WI38 (cell line): ENCODE measurements around the gene GPC1.

ENCODE experiments used
- H3K4me3 ChIP-seq: 2 replicates; pipeline ENCODE4 v1.5.1; 2011; ENCODE audit warnings: low read depth, mild to moderate bottlenecking, control low read depth, low read length
- TF ChIP-seq, protein P1 (sequence below): IDR thresholded peaks from 2 replicates; pipeline ENCODE4 v1.5.1; 2012; ENCODE audit warnings: low read depth, mild to moderate bottlenecking, control low read depth, low read length

GPC1 gene

DNA sequence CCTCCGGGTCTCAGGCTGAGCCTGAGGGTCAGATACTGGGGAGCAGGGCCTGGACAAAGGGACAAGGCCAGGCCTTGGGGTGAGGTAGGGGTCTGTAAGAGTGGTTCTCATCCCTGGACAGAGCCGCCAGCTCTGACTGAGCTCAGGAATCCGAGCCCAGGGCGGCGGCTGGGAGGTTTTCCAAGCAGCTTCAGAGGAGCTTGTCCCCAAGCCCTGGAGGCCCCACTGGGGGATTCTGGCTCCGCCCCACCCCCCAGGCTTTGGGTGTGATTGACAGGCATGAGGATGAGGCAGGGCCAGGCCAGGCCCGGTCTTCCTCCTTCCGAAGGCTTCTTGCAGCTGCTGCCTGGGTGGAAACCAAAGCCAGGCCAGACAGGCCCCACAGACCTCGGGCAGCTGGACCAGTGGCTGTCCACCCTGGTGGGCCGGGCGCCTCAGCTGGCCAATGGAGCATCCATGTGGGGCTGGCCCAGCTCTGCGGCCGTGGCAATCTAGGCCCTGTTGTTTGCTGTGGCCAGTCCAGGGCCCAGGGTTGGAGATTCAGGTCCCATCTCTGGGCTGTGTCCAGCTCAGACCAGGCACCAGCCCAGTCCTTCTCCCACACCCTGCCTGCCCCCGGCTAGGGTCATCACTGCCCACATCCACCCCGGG is 23.1 kb upstream of the GPC1 start:
- H3K4me3 ChIP-seq, result no peak overlapping the region

DNA sequence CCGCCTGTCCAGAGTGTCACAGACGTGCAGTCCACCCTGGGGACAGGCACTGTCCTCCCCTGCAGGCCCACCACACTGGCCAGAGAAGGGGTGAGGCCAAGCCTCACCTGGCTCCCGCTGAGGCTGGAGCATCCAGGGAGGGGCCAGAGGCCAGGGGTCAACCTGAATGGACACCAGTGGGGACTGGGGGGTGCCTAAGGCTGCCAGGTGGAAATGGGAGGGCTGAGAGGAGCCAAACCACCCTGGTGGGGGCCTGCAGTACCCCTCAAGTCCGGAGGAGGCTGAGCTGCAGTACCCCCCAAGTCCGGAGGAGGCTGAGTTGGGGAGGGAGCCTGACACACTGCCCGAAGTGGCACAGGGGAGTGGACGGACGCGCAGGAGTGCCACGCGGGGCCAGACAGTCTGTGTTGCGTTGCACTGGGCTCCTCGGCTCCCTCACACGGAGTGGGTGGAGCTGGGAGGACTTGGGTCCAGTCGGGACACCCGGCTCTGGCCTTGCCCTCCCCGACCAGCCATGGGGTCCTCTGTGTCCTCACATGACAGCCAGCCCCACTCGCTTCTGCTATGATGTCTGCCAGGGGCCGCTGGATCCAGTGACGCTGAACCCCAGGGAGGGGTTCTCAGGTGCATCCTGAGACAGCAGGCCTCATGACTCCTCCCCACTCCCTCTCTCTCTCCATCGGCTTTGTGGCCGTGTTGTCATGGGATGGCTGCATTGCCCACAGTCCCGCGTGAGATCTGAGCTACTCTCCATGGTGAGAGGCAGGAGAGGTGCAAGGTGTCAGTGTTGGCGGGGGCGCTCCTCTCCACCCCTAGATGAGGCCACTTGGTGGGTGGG is 22.3 kb upstream of the GPC1 start:
- TF ChIP-seq, protein P1, sequence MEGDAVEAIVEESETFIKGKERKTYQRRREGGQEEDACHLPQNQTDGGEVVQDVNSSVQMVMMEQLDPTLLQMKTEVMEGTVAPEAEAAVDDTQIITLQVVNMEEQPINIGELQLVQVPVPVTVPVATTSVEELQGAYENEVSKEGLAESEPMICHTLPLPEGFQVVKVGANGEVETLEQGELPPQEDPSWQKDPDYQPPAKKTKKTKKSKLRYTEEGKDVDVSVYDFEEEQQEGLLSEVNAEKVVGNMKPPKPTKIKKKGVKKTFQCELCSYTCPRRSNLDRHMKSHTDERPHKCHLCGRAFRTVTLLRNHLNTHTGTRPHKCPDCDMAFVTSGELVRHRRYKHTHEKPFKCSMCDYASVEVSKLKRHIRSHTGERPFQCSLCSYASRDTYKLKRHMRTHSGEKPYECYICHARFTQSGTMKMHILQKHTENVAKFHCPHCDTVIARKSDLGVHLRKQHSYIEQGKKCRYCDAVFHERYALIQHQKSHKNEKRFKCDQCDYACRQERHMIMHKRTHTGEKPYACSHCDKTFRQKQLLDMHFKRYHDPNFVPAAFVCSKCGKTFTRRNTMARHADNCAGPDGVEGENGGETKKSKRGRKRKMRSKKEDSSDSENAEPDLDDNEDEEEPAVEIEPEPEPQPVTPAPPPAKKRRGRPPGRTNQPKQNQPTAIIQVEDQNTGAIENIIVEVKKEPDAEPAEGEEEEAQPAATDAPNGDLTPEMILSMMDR, result no peak
- no peak overlapping the region for H3K4me3 ChIP-seq

More for the DNA sequence above, 23.1 kb upstream of the GPC1 start:
- TF ChIP-seq, protein P1, result no peak

DNA sequence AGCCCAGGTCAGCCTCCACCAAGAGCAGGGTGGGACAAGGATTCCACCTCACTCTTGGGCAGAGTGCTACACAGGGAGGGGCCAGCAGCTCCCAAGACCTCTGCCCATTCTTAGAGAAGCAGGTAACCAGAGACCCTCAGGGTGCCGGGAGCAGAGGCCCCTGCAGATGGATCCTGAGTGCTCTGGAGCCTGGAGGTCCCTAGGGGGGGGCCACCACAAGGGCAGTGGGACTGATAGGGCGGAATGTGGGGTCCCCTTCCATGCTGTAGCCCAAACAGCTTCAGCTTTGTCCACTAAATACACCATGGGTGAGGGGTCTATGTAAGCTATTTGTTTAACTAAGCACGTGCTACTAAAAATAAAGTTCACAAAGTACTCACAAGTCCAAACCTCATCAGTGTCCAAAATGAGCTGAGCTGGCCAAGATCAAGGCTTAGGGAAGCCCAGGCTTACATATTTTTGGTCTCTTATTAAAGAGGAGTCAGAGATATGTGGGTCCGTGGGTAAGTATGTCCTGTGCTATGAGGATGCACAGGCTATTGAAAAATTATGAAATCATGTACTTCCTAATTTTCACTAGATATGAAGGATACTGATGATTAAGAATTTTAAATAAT is 21.5 kb upstream of the GPC1 start:
- TF ChIP-seq, protein P1, result no peak
- H3K4me3 ChIP-seq, result no peak overlapping the region

DNA sequence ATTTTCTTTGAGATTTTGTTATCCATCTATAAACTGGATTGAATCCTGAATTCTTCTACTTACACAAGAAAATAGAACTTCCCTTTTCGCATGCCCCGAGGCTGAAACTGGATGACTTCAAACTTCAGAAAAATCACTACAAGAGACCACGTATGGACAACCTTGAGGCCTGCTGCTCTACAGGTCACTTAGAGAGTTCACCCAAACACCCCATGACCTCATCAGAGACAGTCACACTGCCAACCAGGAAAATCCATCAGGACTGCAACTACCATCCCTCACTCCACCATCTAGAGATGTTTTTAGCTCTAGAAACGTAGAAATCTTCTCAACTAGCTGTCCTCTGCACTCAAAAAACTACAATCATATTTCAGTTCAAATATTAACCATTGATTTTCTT is 18.6 kb upstream of the GPC1 start:
- TF ChIP-seq, protein P1, result no peak
- no peak overlapping the region for H3K4me3 ChIP-seq

DNA sequence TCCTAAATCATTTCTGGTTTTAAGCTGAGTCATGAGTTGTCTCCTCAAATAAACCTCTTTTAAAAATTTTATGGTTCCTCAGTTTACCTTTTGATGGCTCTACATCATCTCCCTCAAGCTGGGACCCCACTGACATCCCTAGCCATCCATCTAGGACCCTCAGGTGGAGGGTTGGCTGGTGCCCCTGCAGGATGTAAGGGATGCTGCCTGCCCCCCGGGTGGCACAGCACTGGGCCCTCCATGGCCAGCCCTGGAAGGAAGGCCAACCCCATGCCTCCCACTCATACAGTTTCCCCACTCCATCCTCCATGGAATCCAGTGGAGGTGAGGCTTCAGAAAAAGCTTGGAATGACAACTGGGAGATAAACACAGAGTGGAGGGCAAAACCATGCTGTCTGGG is 17.2 kb upstream of the GPC1 start:
- TF ChIP-seq, protein P1, result no peak

DNA sequence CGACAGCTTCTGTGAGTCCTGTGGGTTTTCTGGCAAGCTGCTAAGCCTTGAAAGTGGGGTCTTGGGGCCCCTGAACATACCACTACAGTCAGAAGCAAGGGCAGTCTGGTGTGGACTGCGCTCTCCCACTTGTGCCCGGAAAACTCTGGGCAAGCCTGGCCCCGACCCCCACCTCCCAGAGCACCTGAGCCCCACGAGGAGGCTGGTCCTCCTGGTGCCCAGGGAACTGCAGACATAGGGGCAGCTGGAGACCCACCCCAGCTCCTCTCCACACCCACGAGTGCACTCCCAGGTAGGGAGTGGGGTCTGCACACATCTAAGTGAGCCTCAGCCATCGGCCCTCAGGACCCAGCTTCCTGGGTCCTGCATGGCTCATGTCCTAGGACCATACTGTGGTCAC is 16.2 kb upstream of the GPC1 start:
- TF ChIP-seq, protein P1, result no peak
- no peak overlapping the region for H3K4me3 ChIP-seq

More for the DNA sequence above, 17.2 kb upstream of the GPC1 start:
- H3K4me3 ChIP-seq, result no peak overlapping the region

DNA sequence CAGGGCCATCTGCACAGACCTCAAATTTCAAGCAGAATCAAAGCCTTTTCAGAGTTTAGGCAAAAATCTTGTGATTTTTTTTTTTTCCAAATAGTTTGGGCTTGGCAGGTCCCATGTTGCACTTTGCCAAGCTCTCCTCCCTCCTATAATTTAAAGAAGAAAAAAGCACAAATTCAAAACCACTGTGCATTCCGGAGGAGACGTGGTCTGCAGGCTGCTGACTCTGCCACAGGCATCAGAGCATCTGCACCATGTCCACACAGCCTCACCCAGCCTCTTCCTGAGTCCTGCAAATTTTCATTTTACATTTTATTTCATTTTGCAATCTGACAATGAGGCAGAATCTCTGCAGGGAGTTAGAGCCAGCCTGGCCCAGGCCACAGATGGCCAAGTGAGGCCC is 15.7 kb upstream of the GPC1 start:
- H3K4me3 ChIP-seq, result no peak overlapping the region
- TF ChIP-seq, protein P1, result no peak
